ENCODE measurements around the gene EDA2R.

Gene EDA2R

GRCh38 chrX:66676413-66676812, 37.5 kb upstream of the EDA2R start:
- DNase-seq: no peak
- TF ChIP-seq CTCF (IDR thresholded peaks at IDR 0.05): no peak

GRCh38 chrX:66675541-66675940, 36.7 kb upstream of the EDA2R start:
- no peaks in the 10 kb centered on the region for H3K4me1 ChIP-seq
- no peaks in the 10 kb centered on the region for H3K27me3 ChIP-seq
- no peaks in the 10 kb centered on the region for H3K9me3 ChIP-seq
- no peaks in the 10 kb centered on the region for H3K36me3 ChIP-seq
- H3K27ac ChIP-seq: no peak overlapping the region
- no peak for TF ChIP-seq CTCF (IDR thresholded peaks at IDR 0.05)
- no peak overlapping the region for H3K4me3 ChIP-seq
- intact Hi-C loops (cut with DNase I; ENCODE audit: low total_unique reads): no loop called here
- no peak for DNase-seq

More at GRCh38 chrX:66676413-66676812, 37.5 kb upstream of the EDA2R start:
- Histone ChIP-seq H3K4me3 (no peak overlapping the region), H3K9me3 (no peaks in the 10 kb centered on the region), H3K27ac (no peak overlapping the region), H3K4me1 (no peaks in the 10 kb centered on the region), H3K27me3 (no peaks in the 10 kb centered on the region), H3K36me3 (no peaks in the 10 kb centered on the region)
- intact Hi-C loops (cut with DNase I; ENCODE audit: low total_unique reads): no loop called here

- Histone ChIP-seq H3K4me1 (no peaks in the 10 kb centered on the region), H3K4me3 (no peak overlapping the region), H3K36me3 (no peaks in the 10 kb centered on the region), H3K27ac (no peak overlapping the region), H3K27me3 (no peaks in the 10 kb centered on the region), H3K9me3 (no peaks in the 10 kb centered on the region)
- DNase-seq: no peak
- intact Hi-C loops (cut with DNase I; ENCODE audit: low total_unique reads): no loop called here
- TF ChIP-seq CTCF (IDR thresholded peaks at IDR 0.05): no peak
Measured at GRCh38 chrX:66674506-66674905, 35.6 kb upstream of the EDA2R start.

GRCh38 chrX:66672106-66672505, 33.2 kb upstream of the EDA2R start:
- Histone ChIP-seq H3K4me1 (no peaks in the 10 kb centered on the region), H3K9me3 (no peaks in the 10 kb centered on the region), H3K4me3 (no peak overlapping the region), H3K27me3 (no peaks in the 10 kb centered on the region), H3K36me3 (no peaks in the 10 kb centered on the region), H3K27ac (no peak overlapping the region)
- DNase-seq: no peak
- no peak for TF ChIP-seq CTCF (IDR thresholded peaks at IDR 0.05)
- intact Hi-C loops (cut with DNase I; ENCODE audit: low total_unique reads): no loop called here

GRCh38 chrX:66654411-66654810, 15.5 kb upstream of the EDA2R start:
- Histone ChIP-seq H3K36me3 (no peaks in the 10 kb centered on the region), H3K27ac (no peak overlapping the region), H3K9me3 (no peaks in the 10 kb centered on the region), H3K4me3 (no peak overlapping the region), H3K4me1 (no peaks in the 10 kb centered on the region), H3K27me3 (no peaks in the 10 kb centered on the region)
- intact Hi-C loops (cut with DNase I; ENCODE audit: low total_unique reads): no loop called here
- no peak for DNase-seq
- no peak for TF ChIP-seq CTCF (IDR thresholded peaks at IDR 0.05)

- Histone ChIP-seq H3K27ac (no peak overlapping the region), H3K27me3 (no peaks in the 10 kb centered on the region), H3K4me1 (peaks cover 0 to 5% (median 0%) of the 10 kb centered on the region in 4 donors), H3K36me3 (no peaks in the 10 kb centered on the region), H3K4me3 (no peak overlapping the region), H3K9me3 (no peaks in the 10 kb centered on the region)
- intact Hi-C loops (cut with DNase I; ENCODE audit: low total_unique reads): no loop called here
- DNase-seq: no peak
- TF ChIP-seq CTCF (IDR thresholded peaks at IDR 0.05): no peak
Measured at GRCh38 chrX:66635360-66635759, 3.5 kb downstream of the EDA2R start.

All from tibial artery (tissue), 4 donors.